K562 treated with DMSO at 1 percent for 4 hours (cell line): ENCODE results near the gene USP17L22. TPM values are rescaled to one million over a fixed set of nuclear protein-coding genes. Genes with fewer than 3 reads are reported as not detected.

Source experiments
- total RNA-seq: library from RNA; unstranded; fragments of 300-600 nt; gene quantifications from 2 replicates; pipeline ENCODE4 v1.2.3, GENCODE V29; 2022; ENCODE audit not compliant: insufficient read depth

USP17L22 gene
- total RNA-seq: not detected in 2 replicates

GRCh38 chr4:9267319-9267718 lies at the start of gene USP17L22:
Gene USP17L22 (plus strand): TSS chr4:9267619. CDS start chr4:9267619, 0 bp downstream.

GRCh38 chr4:9219852-9220251 lies 47.6 kb upstream of the USP17L22 start, which contains the start of gene USP17L12:
Gene USP17L12 (plus strand): TSS chr4:9220152. CDS start chr4:9220152, 0 bp downstream.

GRCh38 chr4:9224596-9224995 lies 42.8 kb upstream of the USP17L22 start, which contains the start of gene USP17L13:
Gene USP17L13 (plus strand): TSS chr4:9224896. CDS start chr4:9224896, 0 bp downstream.

GRCh38 chr4:9234085-9234484 lies 33.3 kb upstream of the USP17L22 start, which contains the start of gene USP17L15:
Gene USP17L15 (plus strand): TSS chr4:9234385. CDS start chr4:9234385, 0 bp downstream.

GRCh38 chr4:9243579-9243978 lies 23.8 kb upstream of the USP17L22 start, which contains the start of gene USP17L17:
Gene USP17L17 (plus strand): TSS chr4:9243879. CDS start chr4:9243879, 0 bp downstream.

GRCh38 chr4:9247953-9248680 lies 19.3 kb upstream of the USP17L22 start, which contains the start of gene USP17L18:
Gene USP17L18 (plus strand): TSS chr4:9248630. CDS start chr4:9248630, 0 bp downstream.

GRCh38 chr4:9253078-9253477 lies 14.3 kb upstream of the USP17L22 start, which contains the start of gene USP17L19:
Gene USP17L19 (plus strand): TSS chr4:9253378. CDS start chr4:9253378, 0 bp downstream.

GRCh38 chr4:9257824-9258223 lies 9.6 kb upstream of the USP17L22 start, which contains the start of gene USP17L20:
Gene USP17L20 (plus strand): TSS chr4:9258124. CDS start chr4:9258124, 0 bp downstream.

GRCh38 chr4:9262572-9262971 lies 4.8 kb upstream of the USP17L22 start, which contains the start of gene USP17L21:
Gene USP17L21 (plus strand): TSS chr4:9262872. CDS start chr4:9262872, 0 bp downstream.

Other genes with a start within 250 kb of the USP17L22 start
- not detected in 2 replicates for gene FAM90A26, start 97.2 kb upstream of the USP17L22 start, total RNA-seq
- not detected in 2 replicates for gene USP17L10, start 57.0 kb upstream of the USP17L22 start, total RNA-seq
- not detected in 2 replicates for gene USP17L11, start 52.2 kb upstream of the USP17L22 start, total RNA-seq
- not detected in 2 replicates for gene USP17L12, start 47.5 kb upstream of the USP17L22 start, total RNA-seq
- not detected in 2 replicates for gene USP17L13, start 42.7 kb upstream of the USP17L22 start, total RNA-seq
- gene USP17L15, start 33.2 kb upstream of the USP17L22 start, total RNA-seq: not detected in 2 replicates
- not detected in 2 replicates for gene USP17L17, start 23.7 kb upstream of the USP17L22 start, total RNA-seq
- not detected in 2 replicates for gene USP17L18, start 19.0 kb upstream of the USP17L22 start, total RNA-seq
- not detected in 2 replicates for gene USP17L19, start 14.2 kb upstream of the USP17L22 start, total RNA-seq
- gene USP17L20, start 9.5 kb upstream of the USP17L22 start, total RNA-seq: not detected in 2 replicates
- not detected in 2 replicates for gene USP17L21, start 4.7 kb upstream of the USP17L22 start, total RNA-seq
- not detected in 2 replicates for gene USP17L24, start 57.5 kb downstream of the USP17L22 start, total RNA-seq
- gene USP17L25, start 62.3 kb downstream of the USP17L22 start, total RNA-seq: not detected in 2 replicates
- not detected in 2 replicates for gene USP17L26, start 67.0 kb downstream of the USP17L22 start, total RNA-seq
- not detected in 2 replicates for gene USP17L5, start 71.8 kb downstream of the USP17L22 start, total RNA-seq
- not detected in 2 replicates for gene USP17L27, start 76.5 kb downstream of the USP17L22 start, total RNA-seq
- gene USP17L28, start 81.3 kb downstream of the USP17L22 start, total RNA-seq: not detected in 2 replicates
- gene USP17L29, start 86.0 kb downstream of the USP17L22 start, total RNA-seq: not detected in 2 replicates
- gene USP17L30, start 95.5 kb downstream of the USP17L22 start, total RNA-seq: not detected in 2 replicates
- not detected in 2 replicates for gene DEFB131A, start 176.8 kb downstream of the USP17L22 start, total RNA-seq